Testis (tissue), 3 donors: Measurements from ENCODE around the gene RXRA. TPM values are rescaled to one million over a fixed set of nuclear protein-coding genes. Genes with fewer than 3 reads are reported as not detected.

Experiments
- DNase-seq: peaks from one replicate; pipeline ENCODE4 v3.0.0-alpha.2; 2019
- H3K27ac ChIP-seq, 2 donors: fragments of 200-600 bp; sonication (generic); one replicate each; pipeline ENCODE4 v1.5.1; 2019
- H3K27me3 ChIP-seq: fragments of 200-600 bp; sonication (generic); one replicate; pipeline ENCODE4 v1.5.1; 2019
- H3K36me3 ChIP-seq: fragments of 200-600 bp; sonication (generic); one replicate; pipeline ENCODE4 v1.5.1; 2017; ENCODE audit warnings: low read depth; ENCODE audit errors: missing control alignments
- H3K4me1 ChIP-seq: fragments of 200-600 bp; sonication (generic); one replicate; pipeline ENCODE4 v1.5.1; 2019
- H3K4me3 ChIP-seq, 2 donors: fragments of 200-600 bp; sonication (generic); one replicate each; pipeline ENCODE4 v1.5.1; 2017 to 2019
- H3K9me3 ChIP-seq: fragments of 200-600 bp; sonication (generic); one replicate; pipeline ENCODE4 v1.5.1; 2017
- CTCF ChIP-seq, 3 experiments: fragments of 450-650 bp in 2 of 3; fragments of 200-600 bp in 1 of 3; sonication (generic) in 1 of 3; IDR thresholded peaks; one replicate each; pipeline ENCODE4 v1.5.1; 2016 to 2019; ENCODE audit warnings: antibody characterized with exemption in 3 of 3, mild to moderate bottlenecking in 2 of 3, moderate library complexity in 1 of 3
- POLR2A ChIP-seq: fragments of 450-650 bp; IDR thresholded peaks from one replicate; pipeline ENCODE4 v1.6.1; 2017; ENCODE audit warnings: antibody characterized with exemption, mild to moderate bottlenecking, moderate library complexity
- WGBS, 2 donors: methylation state at CpG; one replicate each; pipeline ENCODE4 v1.1.5; 2018; 5-methylcytosine and 5-hydroxymethylcytosine counted together
- intact Hi-C: fragments of 100-400 bp; cut with DNase I; formaldehyde crosslinking; loops from one replicate; pipeline ENCODE4 v1.15.1; 2023; ENCODE audit warnings: low total_unique reads
- polyA plus RNA-seq: library from polyadenylated mRNA; stranded (reverse); fragments of 350-450 nt; fragmentation: Illumina TruSeq; extraction: RNeasy Lipid Tissue Mini Kit (QIAGEN cat#74804); gene quantifications from one replicate; pipeline ENCODE4 v1.2.3, GENCODE V29; 2014; ENCODE audit warnings: low read depth, low replicate concordance; ENCODE audit not compliant: insufficient read depth
- total RNA-seq, 2 donors: library from RNA; depleted of rRNA; stranded (reverse); fragments of >200 nt; gene quantifications; one replicate each; pipeline ENCODE4 v1.2.3, GENCODE V29; 2016

Gene RXRA
- total and polyA plus RNA-seq, 3 donors from 2014 or later = 31.3 to 61.0 (median 47.3) TPM

GRCh38 chr9:134349936-134350335 lies 23.7 kb downstream of the RXRA start:
- Histone ChIP-seq H3K27ac (no peak overlapping the region), H3K9me3 (no peaks in the 10 kb centered on the region), H3K4me3 (no peak overlapping the region), H3K4me1 (peaks cover 33% of the 10 kb centered on the region), H3K27me3 (no peaks in the 10 kb centered on the region), H3K36me3 (no peaks in the 10 kb centered on the region)
- intact Hi-C loops = no loop called here
- TF ChIP-seq POLR2A (no peak), CTCF (IDR thresholded peaks at IDR 0.05) (no peak)
- WGBS, 2 donors = 71 to 72% methylated on average over 4 to 9 of the region's 9 CpGs
- no peak for DNase-seq

- Histone ChIP-seq H3K36me3 (no peaks in the 10 kb centered on the region), H3K27me3 (no peaks in the 10 kb centered on the region), H3K4me1 (peaks cover 33% of the 10 kb centered on the region), H3K4me3 (no peak overlapping the region), H3K9me3 (no peaks in the 10 kb centered on the region), H3K27ac (no peak overlapping the region)
- TF ChIP-seq CTCF (IDR thresholded peaks at IDR 0.05) (no peak), POLR2A (no peak)
- intact Hi-C loops = no loop called here
- WGBS, 2 donors = 64 to 81% methylated on average over 5 to 19 of the region's 20 CpGs
- DNase-seq = no peak
Measured at GRCh38 chr9:134350416-134350994, 24.2 kb downstream of the RXRA start.

GRCh38 chr9:134351606-134352176 lies 25.4 kb downstream of the RXRA start:
- intact Hi-C loops = no loop called here
- H3K27me3 ChIP-seq = no peaks in the 10 kb centered on the region
- no peak overlapping the region for H3K27ac ChIP-seq
- H3K9me3 ChIP-seq = no peaks in the 10 kb centered on the region
- H3K36me3 ChIP-seq = no peaks in the 10 kb centered on the region
- WGBS, 2 donors = 78 to 81% methylated on average over 28 to 29 of the region's 29 CpGs
- no peak overlapping the region for H3K4me3 ChIP-seq
- no peak for DNase-seq
- TF ChIP-seq POLR2A (no peak), CTCF (IDR thresholded peaks at IDR 0.05) (no peak)
- peaks cover 28% of the 10 kb centered on the region for H3K4me1 ChIP-seq

- Histone ChIP-seq H3K4me1 (peaks cover 31% of the 10 kb centered on the region), H3K4me3 (no peak overlapping the region), H3K36me3 (no peaks in the 10 kb centered on the region), H3K27me3 (no peaks in the 10 kb centered on the region), H3K9me3 (no peaks in the 10 kb centered on the region), H3K27ac (no peak overlapping the region)
- no peak for DNase-seq
- TF ChIP-seq CTCF (IDR thresholded peaks at IDR 0.05) = no peak
- no peak for TF ChIP-seq POLR2A
- 74 to 88% methylated on average over 10 to 14 of the region's 18 CpGs for WGBS, 2 donors
- intact Hi-C loops = no loop called here
Measured at GRCh38 chr9:134352247-134352933, 26.1 kb downstream of the RXRA start.
